Measurements from ENCODE around the gene HADHA.
A peak's percentile ranks its signal among the peaks of the same experiment; 100 is the strongest.

Gene HADHA

DNA sequence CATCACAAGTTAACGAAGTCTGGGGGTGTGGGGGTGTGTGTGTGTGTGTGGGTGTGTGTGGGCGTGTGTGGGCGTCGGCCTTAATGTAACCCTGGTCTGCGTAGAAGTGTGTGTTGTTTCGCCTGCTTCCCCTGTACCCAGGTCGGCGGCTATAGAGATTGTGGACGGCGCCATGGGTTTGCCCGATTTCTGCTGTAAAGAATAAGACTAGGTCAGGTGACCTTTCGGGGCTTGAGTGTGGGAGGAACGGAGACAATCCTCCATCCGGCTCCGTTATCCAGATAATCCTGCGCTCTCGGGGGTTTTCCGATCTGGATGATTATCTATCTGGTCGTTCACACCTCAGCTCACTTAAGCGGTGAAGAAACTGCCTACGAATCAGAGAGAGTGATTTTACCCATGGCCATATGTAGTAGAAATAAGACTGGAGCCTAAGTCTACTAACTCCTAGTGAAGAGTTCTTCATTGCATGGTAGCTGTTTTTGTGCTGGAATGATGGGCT is 850 bp upstream of the HADHA start:
- DNase-seq (ENCODE audit: low read depth): no peak

DNA sequence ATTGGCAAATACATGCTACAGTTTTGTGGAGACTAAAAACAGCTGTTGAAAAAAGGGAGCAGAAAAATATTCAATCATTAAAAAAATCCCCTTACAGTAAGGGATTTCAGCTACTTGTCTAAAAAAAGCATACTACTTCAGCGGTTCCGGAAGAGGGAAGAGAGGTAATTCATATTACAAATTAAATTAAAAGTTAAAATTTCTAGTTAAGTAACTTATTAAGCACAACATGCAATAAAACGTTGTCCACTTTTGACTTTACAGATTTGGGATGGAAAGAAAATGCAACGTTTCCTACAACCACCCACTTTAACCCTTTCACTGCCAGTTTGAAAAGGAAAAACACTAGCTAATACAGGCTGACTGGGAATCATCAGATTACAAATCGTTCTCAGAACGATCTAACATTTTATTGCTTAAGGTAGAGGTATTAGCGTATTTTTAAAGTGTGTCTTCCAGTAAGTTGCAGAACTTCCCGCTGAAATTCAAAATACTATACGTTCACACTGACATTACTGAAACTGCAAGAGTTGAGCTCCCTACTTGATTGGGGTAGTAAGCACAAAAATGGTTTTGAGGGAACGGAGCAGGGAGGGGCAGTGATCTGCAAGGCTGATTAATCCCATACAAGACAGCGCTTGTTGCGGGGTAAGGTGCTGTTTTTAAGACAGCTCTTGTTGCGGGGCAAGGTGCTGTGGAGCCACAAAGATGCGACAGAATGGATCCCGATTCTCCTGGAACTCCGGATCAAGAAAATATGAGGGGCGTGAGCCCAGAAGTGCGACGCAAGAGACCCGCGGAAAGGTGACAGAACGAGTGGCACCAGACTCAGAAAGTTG is 743 bp downstream of the HADHA start:
- DNase-seq (ENCODE audit: low read depth): no peak

DNA sequence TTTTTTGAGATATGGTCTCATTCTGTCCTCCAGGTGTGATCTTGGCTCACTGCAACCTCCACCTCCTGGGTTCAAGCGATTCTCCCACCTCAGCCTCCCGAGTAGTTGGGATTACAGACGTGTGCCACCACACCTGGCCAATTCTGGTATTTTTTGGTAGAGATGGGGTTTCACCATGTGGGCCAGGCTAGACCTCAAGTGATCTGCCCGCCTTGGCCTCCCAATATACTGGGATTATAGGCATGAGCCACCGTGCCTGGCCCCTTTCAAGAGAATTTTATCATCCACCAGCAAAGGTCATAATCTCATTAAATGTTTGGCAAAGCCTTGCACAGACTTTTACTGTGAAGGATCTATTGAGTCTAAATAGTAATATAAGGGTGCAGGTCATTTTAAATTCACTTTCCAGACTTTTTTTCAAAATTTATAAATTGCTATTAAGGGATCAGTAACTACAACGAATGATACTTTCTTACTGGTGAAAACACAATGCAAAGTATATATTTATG is 2.5 kb downstream of the HADHA start:
- DNase-seq (ENCODE audit: low read depth): no peak

DNA sequence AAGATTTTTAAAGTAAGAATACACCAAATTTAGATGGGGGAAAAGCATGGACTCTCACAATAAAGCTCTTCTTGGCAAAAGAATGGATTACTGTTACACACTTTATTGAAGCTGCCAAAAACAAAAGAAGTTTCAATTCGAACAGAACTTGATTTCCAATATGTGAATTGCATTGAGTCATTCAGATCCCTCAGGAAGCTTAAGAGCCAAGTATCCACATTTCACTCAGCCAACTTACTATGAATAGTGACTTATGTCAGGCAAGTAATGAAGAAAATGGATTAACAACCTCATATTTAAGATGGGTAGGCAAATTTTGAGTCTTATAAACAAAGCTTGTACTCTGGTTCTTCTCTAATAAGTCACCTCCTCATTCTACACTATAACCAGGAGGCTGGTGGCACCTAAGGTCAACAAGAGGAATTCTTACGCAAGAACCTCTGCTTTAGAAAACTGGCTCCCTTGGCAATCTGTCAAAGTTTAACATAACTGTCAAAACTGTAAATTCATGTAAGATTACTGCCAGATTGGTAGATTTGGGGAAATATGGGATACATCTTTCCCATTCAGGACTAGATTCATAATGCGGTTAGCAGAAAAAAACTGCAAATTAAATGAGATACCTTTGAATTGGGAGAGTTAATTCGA is 6.0 kb downstream of the HADHA start:
- peak; percentile 38 for DNase-seq (ENCODE audit: low read depth)

- DNase-seq (ENCODE audit: low read depth): no peak
These were observed 6.6 kb downstream of the HADHA start for GRCh38 chr2:26237868-26238267.

DNA sequence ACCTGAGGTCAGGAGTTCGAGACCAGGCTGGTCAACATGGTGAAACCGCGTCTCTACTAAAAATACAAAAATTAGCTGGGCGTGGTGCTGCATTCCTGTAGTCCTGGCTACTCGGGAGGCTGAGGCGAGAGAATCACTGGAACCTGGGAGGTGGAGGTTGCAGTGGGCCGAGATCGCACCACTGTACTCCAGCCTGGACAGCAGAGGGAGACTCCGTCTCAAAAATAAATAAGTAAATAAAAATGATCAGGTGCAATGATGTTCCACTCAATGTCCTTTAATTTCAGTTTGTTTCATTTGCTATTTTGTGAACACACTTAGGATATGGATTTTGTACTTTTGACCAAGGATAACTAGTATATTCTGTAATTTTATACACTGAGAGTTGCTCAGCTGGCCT is 9.3 kb downstream of the HADHA start:
- no peak for DNase-seq (ENCODE audit: low read depth)

- no peak for DNase-seq (ENCODE audit: low read depth)
These were observed 13.6 kb downstream of the HADHA start for GRCh38 chr2:26230806-26231205.

DNA sequence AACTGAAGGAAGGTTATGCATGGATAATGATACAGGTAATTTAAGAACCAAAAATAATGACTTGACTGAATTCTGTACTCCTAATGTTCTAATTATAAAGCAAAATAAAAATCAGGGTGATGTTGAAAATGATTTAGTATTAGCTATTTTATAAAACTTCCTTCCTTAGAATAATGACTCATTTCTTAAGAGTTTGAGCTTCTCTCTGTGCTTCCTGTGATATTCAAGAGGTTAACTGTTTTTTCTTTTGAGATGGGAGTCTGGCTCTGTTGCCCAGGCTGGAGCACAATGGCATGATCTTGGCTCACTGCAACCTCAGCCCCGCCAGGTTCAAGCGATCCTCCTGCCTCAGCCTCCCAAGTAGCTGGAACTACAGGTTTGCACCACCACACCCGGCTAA is 14.8 kb downstream of the HADHA start:
- DNase-seq (ENCODE audit: low read depth): no peak

GRCh38 chr2:26224095-26224494 is 20.3 kb downstream of the HADHA start:
- DNase-seq (ENCODE audit: low read depth): no peak

DNA sequence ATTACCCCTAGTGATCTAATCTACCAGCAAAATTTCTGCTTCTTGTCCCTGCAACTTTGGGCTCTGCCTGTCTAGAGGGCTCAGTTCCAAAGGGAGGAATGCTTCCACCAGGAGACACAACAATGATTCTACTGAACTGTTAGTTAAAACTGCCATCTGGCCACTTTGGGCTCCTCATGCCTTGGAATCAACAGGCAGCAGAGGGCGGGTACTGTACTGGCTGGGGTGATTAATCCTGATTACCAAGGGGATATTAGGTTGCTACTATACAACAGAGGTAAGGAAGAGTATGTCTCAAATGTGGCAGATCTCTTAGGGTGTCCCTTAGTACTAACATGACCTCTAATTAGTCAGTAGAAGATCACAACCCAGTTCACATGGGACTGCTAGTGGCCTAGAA is 21.4 kb downstream of the HADHA start:
- no peak for DNase-seq (ENCODE audit: low read depth)

DNA sequence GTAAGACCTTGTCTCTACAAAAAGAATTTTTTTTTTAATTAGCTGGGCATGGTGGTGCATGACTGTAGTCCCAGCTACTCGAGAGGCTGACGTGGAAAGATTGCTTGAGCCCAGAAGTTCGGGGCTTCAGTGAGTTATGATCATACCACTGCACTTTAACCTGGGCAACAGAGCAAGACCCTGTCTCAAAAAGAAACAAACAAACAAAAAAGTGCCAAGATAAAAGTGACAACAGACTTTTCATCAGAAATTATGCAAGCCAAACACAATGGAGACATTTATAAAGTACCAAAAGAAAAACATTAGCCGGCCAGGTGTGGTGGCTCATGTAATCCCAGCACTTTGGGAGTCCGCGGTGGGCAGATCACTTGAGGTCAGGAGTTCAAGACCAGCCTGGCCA is 26.7 kb downstream of the HADHA start:
- no peak for DNase-seq (ENCODE audit: low read depth)

- no peak for DNase-seq (ENCODE audit: low read depth)
These were observed 27.8 kb downstream of the HADHA start for GRCh38 chr2:26216587-26216986.

GRCh38 chr2:26215833-26216232 is 28.6 kb downstream of the HADHA start:
- no peak for DNase-seq (ENCODE audit: low read depth)

DNA sequence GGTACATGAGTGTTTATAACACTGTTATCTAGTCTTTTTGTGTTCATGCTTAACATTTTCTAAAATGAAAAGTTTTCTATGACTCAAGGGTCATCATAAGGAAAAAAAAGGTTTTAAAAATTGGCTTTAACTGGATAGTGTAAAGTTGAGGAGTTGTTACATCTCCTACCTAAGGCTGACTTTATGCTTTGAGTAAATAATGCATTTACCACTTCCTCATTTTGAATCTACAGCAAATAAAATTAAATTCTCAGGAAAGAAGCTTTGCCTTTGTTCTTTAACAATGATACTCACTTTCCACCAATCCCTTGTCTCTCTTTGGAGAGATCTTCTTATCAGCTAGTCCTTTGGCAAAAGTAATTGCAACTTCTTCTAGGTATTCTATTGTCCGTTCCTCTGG is 29.7 kb downstream of the HADHA start:
- no peak for DNase-seq (ENCODE audit: low read depth)

GRCh38 chr2:26212011-26212410 is 32.4 kb downstream of the HADHA start:
- DNase-seq (ENCODE audit: low read depth): no peak

DNA sequence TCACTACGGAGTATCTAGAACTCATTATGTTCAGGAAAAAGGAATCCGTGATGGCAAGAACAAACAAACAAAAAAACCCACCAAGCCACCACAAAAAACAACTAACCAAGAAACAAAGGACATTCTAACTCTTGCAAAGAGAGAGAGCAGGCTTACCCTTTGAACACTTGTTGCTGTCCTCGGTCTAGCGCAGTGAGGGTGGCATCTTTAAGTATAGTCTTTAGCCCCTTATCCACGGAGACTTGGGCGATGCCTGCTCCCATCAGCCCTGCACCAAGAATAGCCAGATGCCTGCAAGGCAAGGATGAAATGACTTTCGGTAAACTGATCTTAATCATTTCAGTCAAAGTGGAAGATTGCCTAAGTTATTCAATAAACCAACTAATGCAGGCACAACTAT is 40.5 kb downstream of the HADHA start:
- no peak for DNase-seq (ENCODE audit: low read depth)

DNA sequence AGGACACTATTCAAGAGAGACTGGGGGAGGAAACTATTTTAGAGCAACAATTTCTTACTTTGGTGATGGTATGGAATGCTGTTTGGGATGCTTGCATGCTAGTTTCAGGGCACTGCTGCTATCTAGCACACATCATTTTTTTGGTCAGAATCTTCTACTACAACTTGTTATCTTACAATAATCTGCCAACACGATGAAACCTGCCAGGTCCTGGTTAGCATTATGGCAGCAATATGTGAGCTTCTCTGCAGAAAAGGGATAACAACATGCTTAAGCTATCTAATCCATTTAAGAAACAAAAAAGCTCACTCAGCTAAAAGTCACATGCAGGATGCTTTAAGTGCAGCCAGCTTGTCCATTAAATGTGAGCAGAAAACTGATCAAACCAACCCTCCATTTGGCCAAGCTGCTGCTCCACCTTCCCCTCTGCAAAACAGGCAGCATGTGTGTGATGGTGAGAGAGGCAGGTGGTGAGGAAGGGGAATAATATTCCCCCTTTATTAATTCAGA is 41.4 kb downstream of the HADHA start:
- DNase-seq (ENCODE audit: low read depth): no peak

GRCh38 chr2:26197516-26197915 is 46.9 kb downstream of the HADHA start:
- no peak for DNase-seq (ENCODE audit: low read depth)

GRCh38 chr2:26196683-26197418 is 47.6 kb downstream of the HADHA start:
- no peak for DNase-seq (ENCODE audit: low read depth)

DNA sequence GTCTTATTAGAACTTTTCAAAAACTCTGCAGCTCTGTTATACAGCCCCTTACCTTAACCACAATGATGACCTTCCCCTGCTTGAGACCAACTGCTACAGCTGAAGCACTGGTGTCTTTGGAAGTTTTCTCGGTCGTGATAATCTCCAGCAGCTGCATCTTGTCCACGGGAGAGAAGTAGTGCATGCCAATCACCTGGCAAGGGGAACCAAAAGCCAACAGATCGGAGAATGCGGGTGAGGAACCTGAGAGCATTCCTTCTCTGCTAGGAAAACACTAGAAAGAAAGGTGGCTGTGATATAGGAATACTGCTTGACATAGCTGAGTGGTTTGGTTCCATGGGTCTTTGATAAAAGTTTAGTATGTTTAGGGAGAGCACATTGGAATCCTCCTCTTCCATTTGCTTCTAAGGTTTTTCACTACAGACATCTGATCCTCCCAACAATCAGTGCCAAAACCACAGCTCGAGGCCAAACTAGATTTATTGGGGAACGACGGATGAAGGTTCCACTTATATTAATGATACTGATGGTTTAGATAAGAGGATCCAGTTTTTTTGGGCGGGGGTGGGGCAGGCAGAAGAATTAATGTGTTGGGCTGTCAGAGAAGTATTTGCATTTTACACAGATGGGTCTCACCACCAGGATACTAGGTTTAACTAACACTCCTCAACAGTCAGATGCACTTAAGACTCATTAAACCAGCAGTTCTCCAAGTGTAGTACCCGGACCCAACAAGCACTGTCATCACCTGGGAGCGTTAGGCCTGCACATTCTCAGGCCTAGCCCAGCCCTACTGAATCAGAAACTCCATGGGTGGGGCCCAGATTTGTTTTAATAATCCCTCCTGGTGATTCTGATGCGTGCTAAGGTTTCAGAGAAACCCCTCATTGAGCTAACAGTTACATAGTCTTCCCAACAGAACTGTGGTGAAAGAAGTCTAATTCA is 49.1 kb downstream of the HADHA start:
- DNase-seq (ENCODE audit: low read depth): no peak

DNA sequence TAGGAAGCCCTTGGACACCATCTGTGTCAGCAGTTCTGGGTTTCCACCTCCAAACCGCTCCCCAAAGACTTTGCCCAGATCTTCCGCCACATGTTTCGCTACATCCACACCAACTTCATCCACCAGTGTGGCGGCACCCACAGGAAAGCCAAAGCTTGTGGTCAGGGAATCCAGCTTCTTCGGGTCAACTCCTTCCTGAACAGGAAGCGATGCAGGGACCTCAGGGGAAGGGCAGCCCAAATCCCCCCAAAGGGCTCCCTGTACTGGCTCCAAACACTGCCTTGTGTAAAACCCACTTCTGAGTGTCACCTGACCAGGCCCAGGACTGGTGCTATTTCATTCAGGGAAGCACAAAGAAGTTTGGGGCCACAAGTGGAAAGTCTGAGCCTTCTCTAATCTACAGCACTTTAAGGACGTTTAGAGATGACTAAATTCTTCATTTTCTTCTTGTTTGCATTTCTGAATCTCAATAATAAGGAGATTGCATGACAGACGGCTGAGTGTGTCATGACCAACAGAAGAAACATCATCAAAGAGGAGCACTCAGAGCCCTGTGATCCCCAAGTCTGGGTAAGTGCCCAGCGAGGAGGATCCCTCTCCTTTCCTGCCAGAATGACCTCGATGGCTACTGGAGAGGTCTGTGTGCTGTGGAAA is 50.7 kb downstream of the HADHA start:
- DNase-seq (ENCODE audit: low read depth): no peak

Data from fibroblast of the conjunctiva (primary cell).